Measurements from ENCODE around the gene PCF11.

PCF11 gene

GRCh38 chr11:83194281-83195142, 37.6 kb downstream of the PCF11 start:
- H2BK12ac ChIP-seq (ENCODE audit: low read length in 2 of 2): no peak overlapping the region
- peak overlapping the region; percentile 80 for H2AFZ ChIP-seq (ENCODE audit: low read depth, low read length)
- H2AK5ac ChIP-seq (ENCODE audit: low read length, severe bottlenecking): no peak overlapping the region
- peak overlapping the region; percentile 99 for H3K9ac ChIP-seq (ENCODE audit: low read length)
- peaks cover 11 to 41% of the 10 kb centered on the region in 2 experiments for H3K36me3 ChIP-seq (ENCODE audit: control insufficient read depth in 1 of 2, insufficient read depth in 2 of 2, low read depth in 1 of 2, low read length in 2 of 2)
- peak overlapping the region; percentile 35 to 61 for H3K18ac ChIP-seq (ENCODE audit: low read depth in 1 of 2, low read length in 2 of 2)
- peak; percentile 94 for DNase-seq
- H2BK15ac ChIP-seq (ENCODE audit: low read depth, poor library complexity, severe bottlenecking): no peak overlapping the region
- no peak overlapping the region for H4K8ac ChIP-seq (ENCODE audit: low read length)
- no peak overlapping the region for H3K14ac ChIP-seq (ENCODE audit: low read length in 2 of 2)
- H3K27me3 ChIP-seq (ENCODE audit: control insufficient read depth in 1 of 2, insufficient read depth in 1 of 2, low read length in 2 of 2): no peaks in the 10 kb centered on the region
- H3K4me3 ChIP-seq (ENCODE audit: insufficient read depth in 1 of 2, low read depth in 1 of 2, low read length in 2 of 2): peak overlapping the region; percentile 75 to 96
- H2BK5ac ChIP-seq (ENCODE audit: low read depth, low read length, poor library complexity, severe bottlenecking): no peak overlapping the region
- peaks cover 7% of the 10 kb centered on the region for H3K4me1 ChIP-seq (ENCODE audit: control insufficient read depth, insufficient read depth, low read depth, low read length)
- H4K91ac ChIP-seq (ENCODE audit: low read length): no peak overlapping the region
- no peak overlapping the region for H3K23ac ChIP-seq (ENCODE audit: low read length in 2 of 2)
- WGBS: 5% methylated on average over 33 of the region's 35 CpGs
- H2BK120ac ChIP-seq (ENCODE audit: low read depth, low read length): no peak overlapping the region
- peak overlapping the region; percentile 59 for H3K27ac ChIP-seq (ENCODE audit: low read length, poor library complexity, severe bottlenecking)
- H3K4me2 ChIP-seq (ENCODE audit: low read length, poor library complexity, severe bottlenecking): peak overlapping the region; percentile 79
- no peaks in the 10 kb centered on the region for H3K9me3 ChIP-seq (ENCODE audit: control insufficient read depth, low read length)
- no peak overlapping the region for H3K4ac ChIP-seq (ENCODE audit: low read depth in 1 of 2, low read length in 2 of 2)
- peaks cover 16% of the 10 kb centered on the region for H3K79me1 ChIP-seq (replicated peaks; ENCODE audit: low read length, poor library complexity, severe bottlenecking)

- H3K27me3 ChIP-seq (ENCODE audit: control insufficient read depth in 1 of 2, insufficient read depth in 1 of 2, low read length in 2 of 2): no peaks in the 10 kb centered on the region
- H2BK15ac ChIP-seq (ENCODE audit: low read depth, poor library complexity, severe bottlenecking): no peak overlapping the region
- 38% methylated on average over 4 of the region's 4 CpGs for WGBS
- no peak overlapping the region for H2AFZ ChIP-seq (ENCODE audit: low read depth, low read length)
- no peak overlapping the region for H2BK12ac ChIP-seq (ENCODE audit: low read length in 2 of 2)
- H3K14ac ChIP-seq (ENCODE audit: low read length in 2 of 2): no peak overlapping the region
- H2AK5ac ChIP-seq (ENCODE audit: low read length, severe bottlenecking): no peak overlapping the region
- no peaks in the 10 kb centered on the region for H3K9me3 ChIP-seq (ENCODE audit: control insufficient read depth, low read length)
- no peak overlapping the region for H3K23ac ChIP-seq (ENCODE audit: low read length in 2 of 2)
- H2BK5ac ChIP-seq (ENCODE audit: low read depth, low read length, poor library complexity, severe bottlenecking): no peak overlapping the region
- H3K79me1 ChIP-seq (replicated peaks; ENCODE audit: low read length, poor library complexity, severe bottlenecking): peaks cover 16% of the 10 kb centered on the region
- H3K18ac ChIP-seq (ENCODE audit: low read depth in 1 of 2, low read length in 2 of 2): no peak overlapping the region
- DNase-seq: peak; percentile 41
- H3K4me3 ChIP-seq (ENCODE audit: insufficient read depth in 1 of 2, low read depth in 1 of 2, low read length in 2 of 2): peak overlapping the region in 1 of 2 experiments; percentile 96
- H3K36me3 ChIP-seq (ENCODE audit: control insufficient read depth in 1 of 2, insufficient read depth in 2 of 2, low read depth in 1 of 2, low read length in 2 of 2): peaks cover 8 to 41% of the 10 kb centered on the region in 2 experiments
- peaks cover 7% of the 10 kb centered on the region for H3K4me1 ChIP-seq (ENCODE audit: control insufficient read depth, insufficient read depth, low read depth, low read length)
- H3K4ac ChIP-seq (ENCODE audit: low read depth in 1 of 2, low read length in 2 of 2): no peak overlapping the region
- H3K4me2 ChIP-seq (ENCODE audit: low read length, poor library complexity, severe bottlenecking): peak overlapping the region; percentile 79
- H4K8ac ChIP-seq (ENCODE audit: low read length): no peak overlapping the region
- H2BK120ac ChIP-seq (ENCODE audit: low read depth, low read length): no peak overlapping the region
- no peak overlapping the region for H4K91ac ChIP-seq (ENCODE audit: low read length)
- H3K9ac ChIP-seq (ENCODE audit: low read length): peak overlapping the region; percentile 99
- no peak overlapping the region for H3K27ac ChIP-seq (ENCODE audit: low read length, poor library complexity, severe bottlenecking)
Measured at GRCh38 chr11:83195143-83195466, 38.2 kb downstream of the PCF11 start.

GRCh38 chr11:83195649-83196048, 38.7 kb downstream of the PCF11 start:
- H3K79me1 ChIP-seq (replicated peaks; ENCODE audit: low read length, poor library complexity, severe bottlenecking): peaks cover 16% of the 10 kb centered on the region
- no peak overlapping the region for H3K18ac ChIP-seq (ENCODE audit: low read depth in 1 of 2, low read length in 2 of 2)
- peak overlapping the region in 1 of 2 experiments; percentile 96 for H3K4me3 ChIP-seq (ENCODE audit: insufficient read depth in 1 of 2, low read depth in 1 of 2, low read length in 2 of 2)
- no peak overlapping the region for H3K4me2 ChIP-seq (ENCODE audit: low read length, poor library complexity, severe bottlenecking)
- no peak overlapping the region for H4K91ac ChIP-seq (ENCODE audit: low read length)
- peak overlapping the region; percentile 99 for H3K9ac ChIP-seq (ENCODE audit: low read length)
- no peak overlapping the region for H2BK120ac ChIP-seq (ENCODE audit: low read depth, low read length)
- H2BK15ac ChIP-seq (ENCODE audit: low read depth, poor library complexity, severe bottlenecking): no peak overlapping the region
- H3K27me3 ChIP-seq (ENCODE audit: control insufficient read depth in 1 of 2, insufficient read depth in 1 of 2, low read length in 2 of 2): no peaks in the 10 kb centered on the region
- no peak overlapping the region for H2BK12ac ChIP-seq (ENCODE audit: low read length in 2 of 2)
- H2AK5ac ChIP-seq (ENCODE audit: low read length, severe bottlenecking): no peak overlapping the region
- no peak overlapping the region for H2AFZ ChIP-seq (ENCODE audit: low read depth, low read length)
- no peak overlapping the region for H3K27ac ChIP-seq (ENCODE audit: low read length, poor library complexity, severe bottlenecking)
- H4K8ac ChIP-seq (ENCODE audit: low read length): no peak overlapping the region
- H3K23ac ChIP-seq (ENCODE audit: low read length in 2 of 2): peak overlapping the region in 1 of 2 experiments; percentile 43
- H2BK5ac ChIP-seq (ENCODE audit: low read depth, low read length, poor library complexity, severe bottlenecking): no peak overlapping the region
- no peaks in the 10 kb centered on the region for H3K9me3 ChIP-seq (ENCODE audit: control insufficient read depth, low read length)
- no peak overlapping the region for H3K4ac ChIP-seq (ENCODE audit: low read depth in 1 of 2, low read length in 2 of 2)
- no peak overlapping the region for H3K14ac ChIP-seq (ENCODE audit: low read length in 2 of 2)
- peaks cover 7% of the 10 kb centered on the region for H3K4me1 ChIP-seq (ENCODE audit: control insufficient read depth, insufficient read depth, low read depth, low read length)
- H3K36me3 ChIP-seq (ENCODE audit: control insufficient read depth in 1 of 2, insufficient read depth in 2 of 2, low read depth in 1 of 2, low read length in 2 of 2): peaks cover 4 to 41% of the 10 kb centered on the region in 2 experiments
- WGBS: 97% methylated on average over 8 of the region's 8 CpGs
- DNase-seq: no peak

- Histone ChIP-seq H2BK15ac (ENCODE audit: low read depth, poor library complexity, severe bottlenecking) (no peak overlapping the region), H3K9ac (ENCODE audit: low read length) (no peak overlapping the region), H3K79me1 (replicated peaks; ENCODE audit: low read length, poor library complexity, severe bottlenecking) (peaks cover 14% of the 10 kb centered on the region), H3K27ac (ENCODE audit: low read length, poor library complexity, severe bottlenecking) (no peak overlapping the region), H4K8ac (ENCODE audit: low read length) (no peak overlapping the region), H3K4ac (ENCODE audit: low read depth in 1 of 2, low read length in 2 of 2) (no peak overlapping the region), H3K27me3 (ENCODE audit: control insufficient read depth in 1 of 2, insufficient read depth in 1 of 2, low read length in 2 of 2) (no peaks in the 10 kb centered on the region), H2AFZ (ENCODE audit: low read depth, low read length) (no peak overlapping the region), H2BK120ac (ENCODE audit: low read depth, low read length) (no peak overlapping the region), H2BK12ac (ENCODE audit: low read length in 2 of 2) (no peak overlapping the region), H2AK5ac (ENCODE audit: low read length, severe bottlenecking) (no peak overlapping the region), H3K14ac (ENCODE audit: low read length in 2 of 2) (no peak overlapping the region), H3K4me1 (ENCODE audit: control insufficient read depth, insufficient read depth, low read depth, low read length) (peaks cover 3% of the 10 kb centered on the region), H3K9me3 (ENCODE audit: control insufficient read depth, low read length) (no peaks in the 10 kb centered on the region), H3K18ac (ENCODE audit: low read depth in 1 of 2, low read length in 2 of 2) (no peak overlapping the region), H3K36me3 (ENCODE audit: control insufficient read depth in 1 of 2, insufficient read depth in 2 of 2, low read depth in 1 of 2, low read length in 2 of 2) (peaks cover 0 to 56% of the 10 kb centered on the region in 2 experiments), H3K4me2 (ENCODE audit: low read length, poor library complexity, severe bottlenecking) (no peak overlapping the region), H2BK5ac (ENCODE audit: low read depth, low read length, poor library complexity, severe bottlenecking) (no peak overlapping the region), H4K91ac (ENCODE audit: low read length) (no peak overlapping the region), H3K4me3 (ENCODE audit: insufficient read depth in 1 of 2, low read depth in 1 of 2, low read length in 2 of 2) (no peak overlapping the region), H3K23ac (ENCODE audit: low read length in 2 of 2) (no peak overlapping the region)
- no peak for DNase-seq
- 100% methylated on average over 1 of the region's 1 CpG for WGBS
Measured at GRCh38 chr11:83200035-83200434, 43.1 kb downstream of the PCF11 start.

All from mesenchymal stem cell (in vitro differentiated cells and primary cell).